IMR-90 (cell line): Measurements from ENCODE around the gene LIN37.

Source experiments
- CEBPB ChIP-seq: IDR thresholded peaks from 2 replicates; pipeline ENCODE4 v1.6.1; 2012; ENCODE audit warnings: low read depth, low read length, improper control_type of control experiment
- CHD1 ChIP-seq: IDR thresholded peaks from 2 replicates; pipeline ENCODE4 v1.6.1; 2012; ENCODE audit warnings: low read depth, low read length, improper control_type of control experiment
- NFE2L2 ChIP-seq: fragments of 150-350 bp; IDR thresholded peaks from 2 replicates; pipeline ENCODE4 v1.6.1; 2016; ENCODE audit warnings: low read depth, mild to moderate bottlenecking, low read length
- POLR2A ChIP-seq: IDR thresholded peaks from 2 replicates; pipeline ENCODE4 v1.6.1; 2012; ENCODE audit warnings: mild to moderate bottlenecking, low read depth, low read length
- RAD21 ChIP-seq: IDR thresholded peaks from 2 replicates; pipeline ENCODE4 v1.6.1; 2012; ENCODE audit warnings: low read length, improper control_type of control experiment
- RCOR1 ChIP-seq: IDR thresholded peaks from 2 replicates; pipeline ENCODE4 v1.6.1; 2012; ENCODE audit warnings: mild to moderate bottlenecking, low read length, improper control_type of control experiment; ENCODE audit not compliant: insufficient replicate concordance
- RFX5 ChIP-seq: IDR thresholded peaks from 2 replicates; pipeline ENCODE4 v1.8.0; 2012; ENCODE audit warnings: low read depth, mild to moderate bottlenecking, low read length, moderate library complexity
- SMC3 ChIP-seq: fragments of 150-350 bp; IDR thresholded peaks from 2 replicates; pipeline ENCODE4 v1.6.1; 2016; ENCODE audit warnings: low read depth, mild to moderate bottlenecking, antibody characterized with exemption, low read length, moderate library complexity
- TF ChIP-seq, protein P1 (sequence below): conservative IDR thresholded peaks from 2 replicates; pipeline ENCODE4 v1.5.1; 2012; ENCODE audit warnings: mild to moderate bottlenecking, low read depth, low read length, improper control_type of control experiment
- TF ChIP-seq, protein P2 (sequence below): fragments of 150-350 bp; IDR thresholded peaks from 2 replicates; pipeline ENCODE4 v1.6.1; 2017; ENCODE audit warnings: mild to moderate bottlenecking, antibody characterized with exemption, low read length, low read depth
- TF ChIP-seq, protein P3 (sequence below): fragments of 150-350 bp; IDR thresholded peaks from 2 replicates; pipeline ENCODE4 v1.6.1; 2016; ENCODE audit warnings: low read depth, mild to moderate bottlenecking, low read length, moderate library complexity, borderline replicate concordance

DNA sequence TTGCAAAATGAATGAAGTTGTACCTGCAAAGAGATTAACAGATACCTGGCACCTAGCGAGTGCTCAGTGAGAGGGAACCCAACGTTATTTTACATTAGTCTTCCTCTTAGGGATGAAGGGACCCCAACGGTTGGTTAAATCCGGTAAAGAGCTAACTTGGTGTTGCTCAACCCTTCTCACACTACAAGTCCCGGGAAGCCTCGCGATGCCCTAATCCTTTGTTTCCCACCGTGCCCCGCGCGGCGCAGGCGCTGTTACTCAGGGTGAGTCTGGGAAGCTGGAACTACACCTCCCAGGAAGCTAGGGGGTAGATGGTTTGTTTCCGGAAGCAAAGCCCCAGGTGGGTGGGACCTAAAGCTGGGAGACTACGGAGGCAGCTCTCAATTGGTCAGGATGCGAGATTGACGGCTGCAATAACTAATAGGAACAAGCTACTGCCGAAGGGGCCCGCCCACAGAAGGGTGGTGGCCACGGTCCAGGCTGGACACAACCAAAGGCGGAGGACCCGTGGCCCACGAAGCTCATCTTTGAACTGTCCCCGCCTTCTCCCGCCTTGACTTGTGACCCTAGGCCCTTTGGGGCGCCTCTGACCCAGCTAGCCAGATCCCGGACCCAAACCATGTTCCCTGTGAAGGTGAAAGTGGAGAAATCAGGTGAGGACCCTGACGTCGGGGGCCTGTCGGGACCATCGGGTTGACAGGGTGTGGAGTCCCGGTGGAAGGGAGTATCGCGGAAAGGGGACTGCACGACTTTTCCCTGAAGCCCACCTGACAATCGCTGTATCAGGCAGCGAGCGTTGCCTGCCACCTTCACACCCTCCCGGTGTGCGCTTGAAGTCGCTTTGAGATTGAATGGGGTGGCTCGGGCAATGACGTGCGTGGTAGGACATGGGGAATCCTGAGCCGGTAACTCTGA is at the start of gene LIN37:
- TF ChIP-seq, protein P1, sequence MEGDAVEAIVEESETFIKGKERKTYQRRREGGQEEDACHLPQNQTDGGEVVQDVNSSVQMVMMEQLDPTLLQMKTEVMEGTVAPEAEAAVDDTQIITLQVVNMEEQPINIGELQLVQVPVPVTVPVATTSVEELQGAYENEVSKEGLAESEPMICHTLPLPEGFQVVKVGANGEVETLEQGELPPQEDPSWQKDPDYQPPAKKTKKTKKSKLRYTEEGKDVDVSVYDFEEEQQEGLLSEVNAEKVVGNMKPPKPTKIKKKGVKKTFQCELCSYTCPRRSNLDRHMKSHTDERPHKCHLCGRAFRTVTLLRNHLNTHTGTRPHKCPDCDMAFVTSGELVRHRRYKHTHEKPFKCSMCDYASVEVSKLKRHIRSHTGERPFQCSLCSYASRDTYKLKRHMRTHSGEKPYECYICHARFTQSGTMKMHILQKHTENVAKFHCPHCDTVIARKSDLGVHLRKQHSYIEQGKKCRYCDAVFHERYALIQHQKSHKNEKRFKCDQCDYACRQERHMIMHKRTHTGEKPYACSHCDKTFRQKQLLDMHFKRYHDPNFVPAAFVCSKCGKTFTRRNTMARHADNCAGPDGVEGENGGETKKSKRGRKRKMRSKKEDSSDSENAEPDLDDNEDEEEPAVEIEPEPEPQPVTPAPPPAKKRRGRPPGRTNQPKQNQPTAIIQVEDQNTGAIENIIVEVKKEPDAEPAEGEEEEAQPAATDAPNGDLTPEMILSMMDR = no peak
- TF ChIP-seq SMC3 = no peak
- peak; percentile 93 for TF ChIP-seq POLR2A
- no peak for TF ChIP-seq CHD1
- TF ChIP-seq NFE2L2 = no peak
- no peak for TF ChIP-seq RCOR1
- TF ChIP-seq, protein P2, sequence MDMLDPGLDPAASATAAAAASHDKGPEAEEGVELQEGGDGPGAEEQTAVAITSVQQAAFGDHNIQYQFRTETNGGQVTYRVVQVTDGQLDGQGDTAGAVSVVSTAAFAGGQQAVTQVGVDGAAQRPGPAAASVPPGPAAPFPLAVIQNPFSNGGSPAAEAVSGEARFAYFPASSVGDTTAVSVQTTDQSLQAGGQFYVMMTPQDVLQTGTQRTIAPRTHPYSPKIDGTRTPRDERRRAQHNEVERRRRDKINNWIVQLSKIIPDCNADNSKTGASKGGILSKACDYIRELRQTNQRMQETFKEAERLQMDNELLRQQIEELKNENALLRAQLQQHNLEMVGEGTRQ = no peak
- no peak for TF ChIP-seq RFX5
- no peak for TF ChIP-seq RAD21
- TF ChIP-seq CEBPB = peak; percentile 99
- TF ChIP-seq, protein P3, sequence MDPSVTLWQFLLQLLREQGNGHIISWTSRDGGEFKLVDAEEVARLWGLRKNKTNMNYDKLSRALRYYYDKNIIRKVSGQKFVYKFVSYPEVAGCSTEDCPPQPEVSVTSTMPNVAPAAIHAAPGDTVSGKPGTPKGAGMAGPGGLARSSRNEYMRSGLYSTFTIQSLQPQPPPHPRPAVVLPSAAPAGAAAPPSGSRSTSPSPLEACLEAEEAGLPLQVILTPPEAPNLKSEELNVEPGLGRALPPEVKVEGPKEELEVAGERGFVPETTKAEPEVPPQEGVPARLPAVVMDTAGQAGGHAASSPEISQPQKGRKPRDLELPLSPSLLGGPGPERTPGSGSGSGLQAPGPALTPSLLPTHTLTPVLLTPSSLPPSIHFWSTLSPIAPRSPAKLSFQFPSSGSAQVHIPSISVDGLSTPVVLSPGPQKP = no peak
